Activated CD4-positive, alpha-beta T cell treated with anti-CD3 and anti-CD28 coated beads for 4 hours (primary cell): ENCODE data around the gene RDH16.
"Not testable (repeated sequence)": the region's sequence is repeated elsewhere in the genome, so short reads cannot be mapped to it uniquely, and the experiment has no call there.

Experiments
- DNase-seq, 2 donors: peaks; one replicate each; pipeline ENCODE4 v3.0.0-alpha.2; 2020

RDH16 gene

GRCh38 chr12:56916296-56916995 lies 41.0 kb downstream of the RDH16 start:
- DNase-seq: no peak

GRCh38 chr12:56914724-56915123 lies 42.7 kb downstream of the RDH16 start:
- no peak for DNase-seq

GRCh38 chr12:56914256-56914655 lies 43.2 kb downstream of the RDH16 start:
- DNase-seq: no peak

- not testable (repeated sequence) for DNase-seq
These were observed 48.0 kb downstream of the RDH16 start for GRCh38 chr12:56909403-56909802.

GRCh38 chr12:56908136-56908535 lies 49.3 kb downstream of the RDH16 start:
- no peak for DNase-seq

GRCh38 chr12:56905852-56906251 lies 51.6 kb downstream of the RDH16 start:
- DNase-seq: no peak

- no peak for DNase-seq
These were observed 54.0 kb downstream of the RDH16 start for GRCh38 chr12:56903374-56903773.
